GM18909 (cell line): ENCODE data around the gene PCNX1.
"Not testable (repeated sequence)": the region's sequence is repeated elsewhere in the genome, so short reads cannot be mapped to it uniquely, and the experiment has no call there.

ENCODE experiments used
- ATAC-seq: cut with Tn5 transposase; IDR thresholded peaks from one replicate; pipeline ENCODE4 v1.9.1; 2021; ENCODE audit warnings: mild to moderate bottlenecking; ENCODE audit not compliant: unreplicated experiment, poor library complexity

Gene PCNX1

GRCh38 chr14:71116568-71117122, 209.4 kb downstream of the PCNX1 start:
- no peak for ATAC-seq

GRCh38 chr14:71117839-71118743, 210.8 kb downstream of the PCNX1 start:
- ATAC-seq: no peak

GRCh38 chr14:71119075-71119474, 211.8 kb downstream of the PCNX1 start:
- ATAC-seq: no peak

GRCh38 chr14:71119832-71120231, 212.6 kb downstream of the PCNX1 start:
- ATAC-seq: no peak

- no peak for ATAC-seq
Measured at GRCh38 chr14:71121001-71121400, 213.7 kb downstream of the PCNX1 start.

GRCh38 chr14:71121711-71122110, 214.5 kb downstream of the PCNX1 start:
- ATAC-seq: no peak

- ATAC-seq: no peak
Measured at GRCh38 chr14:71122866-71123565, 215.8 kb downstream of the PCNX1 start.

GRCh38 chr14:71123579-71124135, 216.4 kb downstream of the PCNX1 start:
- no peak for ATAC-seq

- ATAC-seq: not testable (repeated sequence)
Measured at GRCh38 chr14:71129716-71130490, 222.6 kb downstream of the PCNX1 start.

GRCh38 chr14:71130491-71131179, 223.4 kb downstream of the PCNX1 start:
- ATAC-seq: no peak

- no peak for ATAC-seq
Measured at GRCh38 chr14:71133296-71133695, 226.0 kb downstream of the PCNX1 start.

GRCh38 chr14:71135496-71135895, 228.2 kb downstream of the PCNX1 start:
- no peak for ATAC-seq

GRCh38 chr14:71135911-71136310, 228.7 kb downstream of the PCNX1 start:
- no peak for ATAC-seq

- ATAC-seq: no peak
Measured at GRCh38 chr14:71136386-71137060, 229.3 kb downstream of the PCNX1 start.

GRCh38 chr14:71137536-71138447, 230.5 kb downstream of the PCNX1 start:
- no peak for ATAC-seq

- ATAC-seq: no peak
Measured at GRCh38 chr14:71138448-71139293, 231.4 kb downstream of the PCNX1 start.

- no peak for ATAC-seq
Measured at GRCh38 chr14:71139294-71139946, 232.2 kb downstream of the PCNX1 start.
